Liver (tissue), 9 donors: Measurements from ENCODE around the gene USP47. TPM values are rescaled to one million over a fixed set of nuclear protein-coding genes. Genes with fewer than 3 reads are reported as not detected.

ENCODE experiments used
- DNase-seq: peaks from one replicate; pipeline ENCODE4 v3.0.0-alpha.2; 2017; ENCODE audit warnings: low spot score
- H3K27ac ChIP-seq, 2 donors: one replicate each; pipeline ENCODE4 v1.7.0; 2013; ENCODE audit warnings: inconsistent platforms in 2 of 2, low read length in 2 of 2, control low read depth in 1 of 2, low read depth in 1 of 2, mild to moderate bottlenecking in 1 of 2
- H3K27me3 ChIP-seq, 4 donors: one replicate each; pipeline versions ENCODE4 v1.6.1 to v1.7.0; 2013; ENCODE audit warnings: low read length in 3 of 4, inconsistent platforms in 1 of 4, mild to moderate bottlenecking in 1 of 4, moderate library complexity in 1 of 4; ENCODE audit not compliant: control insufficient read depth in 4 of 4, insufficient read depth in 4 of 4
- H3K36me3 ChIP-seq, 4 donors: one replicate each; pipeline versions ENCODE4 v1.6.1 to v1.7.0; 2013; ENCODE audit warnings: low read length in 3 of 4, mild to moderate bottlenecking in 3 of 4, low read depth in 1 of 4, moderate library complexity in 1 of 4; ENCODE audit not compliant: control insufficient read depth in 4 of 4, insufficient read depth in 3 of 4
- H3K4me1 ChIP-seq, 4 donors: one replicate each; pipeline versions ENCODE4 v1.6.1 to v1.7.0; 2013; ENCODE audit warnings: low read length in 3 of 4, mild to moderate bottlenecking in 3 of 4, moderate library complexity in 1 of 4; ENCODE audit not compliant: control insufficient read depth in 4 of 4, insufficient read depth in 4 of 4
- H3K4me3 ChIP-seq, 3 donors: one replicate each; pipeline versions ENCODE4 v1.6.1 to v1.7.0; 2013; ENCODE audit warnings: low read length in 3 of 3, control low read depth in 1 of 3, low read depth in 1 of 3, mild to moderate bottlenecking in 1 of 3
- H3K9ac ChIP-seq, 2 donors: one replicate each; pipeline ENCODE4 v1.7.0; 2013; ENCODE audit warnings: low read length in 2 of 2, mild to moderate bottlenecking in 2 of 2, moderate library complexity in 2 of 2, control low read depth in 1 of 2, low read depth in 1 of 2
- H3K9me3 ChIP-seq, 4 donors: one replicate each; pipeline versions ENCODE4 v1.6.1 to v1.7.0; 2013; ENCODE audit warnings: low read length in 3 of 4; ENCODE audit not compliant: control insufficient read depth in 4 of 4
- EGR1 ChIP-seq, 2 donors: IDR thresholded peaks; 2 replicates each; pipeline ENCODE4 v1.6.1; 2016 to 2018; ENCODE audit warnings: antibody characterized with exemption in 2 of 2, low read depth in 2 of 2
- FOXA2 ChIP-seq: IDR thresholded peaks from 2 replicates; pipeline ENCODE4 v1.6.1; 2016; ENCODE audit warnings: antibody characterized with exemption
- GABPA ChIP-seq, 2 donors: IDR thresholded peaks in 1 of 2; conservative IDR thresholded peaks in 1 of 2; 2 replicates each; pipeline ENCODE4 v1.6.1; 2016; ENCODE audit warnings: antibody characterized with exemption in 2 of 2, mild to moderate bottlenecking in 1 of 2, moderate library complexity in 1 of 2
- HNF4A ChIP-seq, 2 donors: conservative IDR thresholded peaks; 2 replicates each; pipeline ENCODE4 v1.6.1; 2016; ENCODE audit warnings: antibody characterized with exemption in 2 of 2, mild to moderate bottlenecking in 2 of 2
- HNF4G ChIP-seq: IDR thresholded peaks from 2 replicates; pipeline ENCODE4 v1.6.1; 2016; ENCODE audit warnings: antibody characterized with exemption
- JUND ChIP-seq, 2 donors: IDR thresholded peaks; 2 replicates each; pipeline ENCODE4 v1.6.1; 2016; ENCODE audit warnings: antibody characterized with exemption in 2 of 2
- MAX ChIP-seq: IDR thresholded peaks from 2 replicates; pipeline ENCODE4 v1.6.1; 2016; ENCODE audit warnings: antibody characterized with exemption
- NR2F2 ChIP-seq: IDR thresholded peaks from 2 replicates; pipeline ENCODE4 v1.6.1; 2016; ENCODE audit warnings: antibody characterized with exemption
- RAD21 ChIP-seq, 2 donors: IDR thresholded peaks; 2 replicates each; pipeline ENCODE4 v1.6.1; 2016; ENCODE audit warnings: antibody characterized with exemption in 2 of 2, mild to moderate bottlenecking in 2 of 2
- REST ChIP-seq: IDR thresholded peaks from 2 replicates; pipeline ENCODE4 v1.6.1; 2016; ENCODE audit warnings: antibody characterized with exemption, mild to moderate bottlenecking
- RXRA ChIP-seq, 2 donors: IDR thresholded peaks; 2 replicates each; pipeline ENCODE4 v1.6.1; 2017 to 2018; ENCODE audit warnings: antibody characterized with exemption in 2 of 2, mild to moderate bottlenecking in 1 of 2
- SP1 ChIP-seq: IDR thresholded peaks from 2 replicates; pipeline ENCODE4 v1.6.1; 2018; ENCODE audit warnings: antibody characterized with exemption, mild to moderate bottlenecking
- TAF1 ChIP-seq: conservative IDR thresholded peaks from 2 replicates; pipeline ENCODE4 v1.6.1; 2016; ENCODE audit warnings: antibody characterized with exemption, mild to moderate bottlenecking
- YY1 ChIP-seq: IDR thresholded peaks from 2 replicates; pipeline ENCODE4 v1.6.1; 2016; ENCODE audit warnings: antibody characterized with exemption, mild to moderate bottlenecking
- ZBTB33 ChIP-seq: IDR thresholded peaks from 2 replicates; pipeline ENCODE4 v1.6.1; 2016; ENCODE audit warnings: antibody characterized with exemption
- WGBS: extraction: QIAGEN DNeasy Blood & Tissue Kit; methylation state at CpG from one replicate; pipeline ENCODE4 v1.1.7; 2013; 5-methylcytosine and 5-hydroxymethylcytosine counted together
- polyA plus RNA-seq, 2 donors: library from polyadenylated mRNA; stranded (reverse) in 1 of 2; unstranded in 1 of 2; fragments of 200-250 nt in 1 of 2; fragments of >200 nt in 1 of 2; fragmentation: Nextera tagmentation in 1 of 2; extraction: Ambion mirVana in 1 of 2; gene quantifications; one replicate each; pipeline versions ENCODE4 v1.2.1 to v1.2.3, GENCODE V29; 2013 to 2015
- total RNA-seq, 2 donors: library from RNA; depleted of rRNA; stranded (reverse); fragments of >200 nt; gene quantifications; one replicate each; pipeline ENCODE4 v1.2.3, GENCODE V29; 2014
- TF ChIP-seq, protein P1 (sequence below): fragments of 150-350 bp; IDR thresholded peaks from 2 replicates; pipeline ENCODE4 v1.5.1; 2017; ENCODE audit warnings: improper control_type of control experiment, low read depth, low read length; ENCODE audit not compliant: missing input control
- TF ChIP-seq, protein P2 (sequence below): IDR thresholded peaks from 2 replicates; pipeline ENCODE4 v1.6.1; 2016; ENCODE audit warnings: antibody characterized with exemption
- donor health status: healthy.
- donor health status: healthy.
- donor health status: healthy.
- donor health status: healthy.
- donor health status: healthy.

Gene USP47
- total and polyA plus RNA-seq, 4 donors = 14.9 to 55.1 (median 32.2) TPM

DNA sequence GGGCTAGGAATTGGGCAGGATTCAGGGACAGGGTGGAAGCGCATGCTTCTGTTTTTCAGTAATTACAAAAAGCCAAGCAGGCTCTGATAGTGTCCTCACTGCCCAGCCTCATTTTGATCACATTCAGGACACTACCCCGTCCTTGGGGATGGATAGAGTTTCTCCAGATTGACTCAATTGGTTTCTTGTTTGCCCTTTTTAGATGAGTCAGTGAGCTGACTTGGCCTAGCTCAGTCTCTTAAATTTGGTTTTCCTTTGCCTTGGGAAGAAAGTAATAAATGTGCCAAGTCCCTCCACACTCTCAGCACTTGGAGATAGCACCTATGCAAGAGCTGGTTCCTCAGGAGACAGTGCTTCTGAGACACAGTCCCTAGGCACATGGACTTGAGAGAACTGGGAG, 141.2 kb downstream of the USP47 start:
- Histone ChIP-seq H3K4me1 (no peaks in the 10 kb centered on the region), H3K27me3 (no peaks in the 10 kb centered on the region), H3K9ac (no peak overlapping the region), H3K36me3 (no peaks in the 10 kb centered on the region), H3K4me3 (no peak overlapping the region), H3K27ac (no peak overlapping the region), H3K9me3 (no peaks in the 10 kb centered on the region)
- 94% methylated on average over 2 of the region's 2 CpGs for WGBS
- no peak for DNase-seq
- TF ChIP-seq FOXA2 (no peak), GABPA (IDR thresholded peaks at IDR 0.05 in 1 of 2, conservative IDR thresholded peaks at IDR 0.05 in 1 of 2) (no peak), NR2F2 (no peak), RXRA (IDR thresholded peaks at IDR 0.05) (no peak), HNF4A (conservative IDR thresholded peaks at IDR 0.05) (no peak), YY1 (no peak), SP1 (no peak), ZBTB33 (no peak), EGR1 (IDR thresholded peaks at IDR 0.05; ENCODE audit: low read depth in 2 of 2) (no peak)
- TF ChIP-seq, protein P1, sequence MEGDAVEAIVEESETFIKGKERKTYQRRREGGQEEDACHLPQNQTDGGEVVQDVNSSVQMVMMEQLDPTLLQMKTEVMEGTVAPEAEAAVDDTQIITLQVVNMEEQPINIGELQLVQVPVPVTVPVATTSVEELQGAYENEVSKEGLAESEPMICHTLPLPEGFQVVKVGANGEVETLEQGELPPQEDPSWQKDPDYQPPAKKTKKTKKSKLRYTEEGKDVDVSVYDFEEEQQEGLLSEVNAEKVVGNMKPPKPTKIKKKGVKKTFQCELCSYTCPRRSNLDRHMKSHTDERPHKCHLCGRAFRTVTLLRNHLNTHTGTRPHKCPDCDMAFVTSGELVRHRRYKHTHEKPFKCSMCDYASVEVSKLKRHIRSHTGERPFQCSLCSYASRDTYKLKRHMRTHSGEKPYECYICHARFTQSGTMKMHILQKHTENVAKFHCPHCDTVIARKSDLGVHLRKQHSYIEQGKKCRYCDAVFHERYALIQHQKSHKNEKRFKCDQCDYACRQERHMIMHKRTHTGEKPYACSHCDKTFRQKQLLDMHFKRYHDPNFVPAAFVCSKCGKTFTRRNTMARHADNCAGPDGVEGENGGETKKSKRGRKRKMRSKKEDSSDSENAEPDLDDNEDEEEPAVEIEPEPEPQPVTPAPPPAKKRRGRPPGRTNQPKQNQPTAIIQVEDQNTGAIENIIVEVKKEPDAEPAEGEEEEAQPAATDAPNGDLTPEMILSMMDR = no peak

DNA sequence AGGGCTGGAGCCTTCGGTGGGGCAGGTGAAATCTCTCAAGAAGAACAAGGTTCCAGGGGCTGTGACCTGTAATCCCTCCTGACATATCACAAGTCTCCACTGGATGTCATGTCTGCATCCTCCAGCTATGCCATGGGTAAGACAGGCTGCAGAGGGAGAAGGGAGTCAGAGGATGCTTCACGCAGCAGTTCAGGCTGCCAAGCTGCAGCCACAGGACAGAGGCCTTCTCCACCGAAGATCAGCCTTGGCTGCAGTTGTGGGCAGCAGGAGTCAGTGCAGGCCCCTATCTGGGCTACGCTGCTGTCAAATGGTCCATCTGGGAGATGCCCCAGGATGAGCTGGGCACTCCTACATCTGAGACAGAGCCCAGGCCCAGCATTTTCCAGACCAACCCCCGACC, 141.7 kb downstream of the USP47 start:
- Histone ChIP-seq H3K27me3 (no peaks in the 10 kb centered on the region), H3K4me3 (no peak overlapping the region), H3K9me3 (no peaks in the 10 kb centered on the region), H3K9ac (no peak overlapping the region), H3K36me3 (no peaks in the 10 kb centered on the region), H3K27ac (no peak overlapping the region), H3K4me1 (no peaks in the 10 kb centered on the region)
- WGBS = 86% methylated on average over 5 of the region's 5 CpGs
- TF ChIP-seq TAF1 (no peak), MAX (no peak), HNF4A (conservative IDR thresholded peaks at IDR 0.05) (no peak), JUND (IDR thresholded peaks at IDR 0.05) (no peak), RAD21 (IDR thresholded peaks at IDR 0.05) (no peak), SP1 (no peak), FOXA2 (no peak), ZBTB33 (no peak), YY1 (no peak), HNF4G (no peak), GABPA (IDR thresholded peaks at IDR 0.05 in 1 of 2, conservative IDR thresholded peaks at IDR 0.05 in 1 of 2) (no peak), REST (no peak)
- TF ChIP-seq, protein P2, sequence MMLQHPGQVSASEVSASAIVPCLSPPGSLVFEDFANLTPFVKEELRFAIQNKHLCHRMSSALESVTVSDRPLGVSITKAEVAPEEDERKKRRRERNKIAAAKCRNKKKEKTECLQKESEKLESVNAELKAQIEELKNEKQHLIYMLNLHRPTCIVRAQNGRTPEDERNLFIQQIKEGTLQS = no peak
- TF ChIP-seq, protein P1 = no peak
- no peak for DNase-seq
